Activated CD8-positive, alpha-beta T cell treated with anti-CD3 and anti-CD28 coated beads for 36 hours (primary cell): Measurements from ENCODE around the gene HES2. TPM values are rescaled to one million over a fixed set of nuclear protein-coding genes. Genes with fewer than 3 reads are reported as not detected.

Experiments used
- ATAC-seq: fragments of 200-7000 bp; cut with Tn5 transposase; one replicate; pipeline ENCODE4 v1.10.0; 2021; ENCODE audit warnings: mild to moderate bottlenecking, moderate library complexity
- CTCF ChIA-PET: fragments of 350-600 bp; sonication (Branson Sonifier 250); formaldehyde crosslinking; loops from one replicate; lab custom pipeline; 2021; ENCODE audit warnings: antibody characterized with exemption; lab: Charles Lee
- POLR2A ChIA-PET: fragments of 350-600 bp; sonication (Branson Sonifier 250); formaldehyde crosslinking; loops from one replicate; lab custom pipeline; 2021; ENCODE audit warnings: antibody characterized with exemption; lab: Charles Lee
- DNase-seq: peaks from one replicate; pipeline ENCODE4 v3.0.0-alpha.2; 2020
- H3K27ac Mint-ChIP-seq: one replicate; pipeline ENCODE4 v1.8.0; 2021; ENCODE audit warnings: mild to moderate bottlenecking, mixed read lengths
- H3K27me3 Mint-ChIP-seq: one replicate; pipeline ENCODE4 v1.8.0; 2021; ENCODE audit warnings: mixed read lengths
- H3K36me3 Mint-ChIP-seq: one replicate; pipeline ENCODE4 v1.8.0; 2021; ENCODE audit warnings: low read depth, mixed read lengths
- H3K4me1 Mint-ChIP-seq: one replicate; pipeline ENCODE4 v1.8.0; 2021; ENCODE audit warnings: low read depth, mixed read lengths
- H3K4me3 Mint-ChIP-seq: one replicate; pipeline ENCODE4 v1.8.0; 2021; ENCODE audit warnings: mild to moderate bottlenecking, moderate library complexity, mixed read lengths
- H3K9me3 Mint-ChIP-seq: one replicate; pipeline ENCODE4 v1.8.0; 2021; ENCODE audit warnings: mixed read lengths
- CTCF ChIP-seq: fragments of 200-600 bp; IDR thresholded peaks from one replicate; pipeline ENCODE4 v1.8.0; 2022; ENCODE audit warnings: antibody characterized with exemption, mild to moderate bottlenecking
- intact Hi-C: fragments of 100-400 bp; cut with micrococcal nuclease; formaldehyde crosslinking; loops from one replicate; pipeline ENCODE4 v1.10.0; 2022
- total RNA-seq, 2 experiments: library from RNA; stranded (reverse); gene quantifications; one replicate each; pipeline ENCODE4 v1.2.3, GENCODE V29; 2021

The HES2 gene
- under 1 TPM in 1 of 2 experiments, not detected in 1; 0.29 TPM for total RNA-seq

- H3K36me3 Mint-ChIP-seq = no peaks in the 10 kb centered on the region
- no peak within 1 kb of the TSS for H3K4me3 Mint-ChIP-seq
- H3K27me3 Mint-ChIP-seq = peaks cover 71% of the 10 kb centered on the region
- no peaks in the 10 kb centered on the region for H3K9me3 Mint-ChIP-seq
- POLR2A ChIA-PET = interaction anchor here (1.4 kb wide), 1 partner anchor 26 kb away, joined by 6 read pairs; the partner anchor contains the start of gene ACOT7
- peaks cover 15% of the 10 kb centered on the region for H3K4me1 Mint-ChIP-seq
- intact Hi-C loops = no loop called here
- CTCF ChIA-PET = interaction anchor here (0.8 to 10.7 kb wide), 6 partner anchors 12 to 174 kb away, joined by 3 to 79 read pairs (median 5); no protein-coding TSS in a partner anchor
- ATAC-seq (peak; percentile 14), DNase-seq (no peak)
- no peak for TF ChIP-seq CTCF
- H3K27ac Mint-ChIP-seq = no peak within 1 kb of the TSS
Measured at GRCh38 chr1:6419804-6420453, at the start of gene HES2. HES2 (minus strand) TSS chr1:6419919; CDS start chr1:6419820, 99 bp downstream.

GRCh38 chr1:6468729-6469461 lies 49.2 kb upstream of the HES2 start:
- POLR2A ChIA-PET = no interaction called here
- Mint-ChIP-seq H3K27ac (no peak overlapping the region), H3K9me3 (no peaks in the 10 kb centered on the region), H3K36me3 (peaks cover 7% of the 10 kb centered on the region), H3K4me1 (peaks cover 7% of the 10 kb centered on the region), H3K27me3 (no peaks in the 10 kb centered on the region), H3K4me3 (no peak overlapping the region)
- no peak for ATAC-seq
- TF ChIP-seq CTCF = no peak
- no peak for DNase-seq
- CTCF ChIA-PET = interaction anchor here (0.8 to 3.9 kb wide), 6 partner anchors 8 to 46 kb away, joined by 3 to 38 read pairs (median 5); no protein-coding TSS in a partner anchor
- intact Hi-C loops = no loop called here

- ChIA-PET CTCF (interaction anchor here (0.8 to 3.9 kb wide), 5 partner anchors 9 to 27 kb away, joined by 3 to 38 read pairs (median 4); no protein-coding TSS in a partner anchor), POLR2A (no interaction called here)
- Mint-ChIP-seq H3K9me3 (no peaks in the 10 kb centered on the region), H3K4me3 (no peak overlapping the region), H3K27ac (no peak overlapping the region), H3K36me3 (peaks cover 11% of the 10 kb centered on the region), H3K27me3 (no peaks in the 10 kb centered on the region), H3K4me1 (peaks cover 11% of the 10 kb centered on the region)
- intact Hi-C loops = no loop called here
- ATAC-seq (no peak), DNase-seq (no peak)
- no peak for TF ChIP-seq CTCF
Measured at GRCh38 chr1:6467744-6468688, 48.3 kb upstream of the HES2 start.

- Mint-ChIP-seq H3K27ac (no peak overlapping the region), H3K27me3 (no peaks in the 10 kb centered on the region), H3K9me3 (no peaks in the 10 kb centered on the region), H3K4me3 (no peak overlapping the region), H3K36me3 (peaks cover 19% of the 10 kb centered on the region), H3K4me1 (peaks cover 19% of the 10 kb centered on the region)
- POLR2A ChIA-PET = interaction anchor here (1.0 kb wide), 2 partner anchors 39 to 136 kb away, joined by 3 to 4 read pairs; no protein-coding TSS in a partner anchor
- DNase-seq (no peak), ATAC-seq (no peak)
- intact Hi-C loops = no loop called here
- CTCF ChIA-PET = interaction anchor here (1.1 to 3.9 kb wide), 6 partner anchors 9 to 44 kb away, joined by 3 to 38 read pairs (median 5); no protein-coding TSS in a partner anchor
- no peak for TF ChIP-seq CTCF
Measured at GRCh38 chr1:6467224-6467623, 47.5 kb upstream of the HES2 start.
